HEK293 (cell line): Measurements from ENCODE around the gene TMEM167B.

Experiments used
- CTCF ChIA-PET: fragments of 350-600 bp; formaldehyde crosslinking; extraction: SDS; loops from one replicate; lab custom pipeline; 2021; ENCODE audit warnings: antibody characterized with exemption; lab: Yijun Ruan, JAX
- POLR2A ChIA-PET: fragments of 300-600 bp; formaldehyde crosslinking; extraction: SDS; loops from one replicate; lab custom pipeline; 2020; ENCODE audit warnings: antibody characterized with exemption, inconsistent platforms; lab: Yijun Ruan, JAX
- H3K27ac ChIP-seq: fragments of 200-500 bp; sonication (Bioruptor generic); 2 replicates; pipeline ENCODE4 v1.5.1; 2014; ENCODE audit warnings: low read depth, low read length, control low read depth, inconsistent platforms; ENCODE audit errors: extremely low read depth
- H3K36me3 ChIP-seq, 2 experiments: fragments of 200-500 bp in 1 of 2; sonication (Bioruptor generic) in 1 of 2; 1 replicate in 1 of 2; 2 replicates in 1 of 2; pipeline ENCODE4 v1.5.1; 2014 to 2017; ENCODE audit warnings: inconsistent platforms in 2 of 2, low read length in 2 of 2; ENCODE audit not compliant: control insufficient read depth in 2 of 2, insufficient read depth in 1 of 2
- H3K4me1 ChIP-seq: fragments of 200-500 bp; sonication (Bioruptor generic); 2 replicates; pipeline ENCODE4 v1.5.1; 2014; ENCODE audit warnings: mild to moderate bottlenecking, low read length, inconsistent platforms; ENCODE audit not compliant: control insufficient read depth, insufficient read depth
- H3K4me3 ChIP-seq: 2 replicates; pipeline ENCODE4 v1.5.1; 2011; ENCODE audit warnings: low read depth, mild to moderate bottlenecking, control low read depth, low read length, moderate library complexity
- H3K9me3 ChIP-seq: fragments of 200-500 bp; sonication (Bioruptor generic); 2 replicates; pipeline ENCODE4 v1.5.1; 2014; ENCODE audit warnings: low read depth, low read length, inconsistent platforms; ENCODE audit not compliant: control insufficient read depth, insufficient read depth
- KLF7 ChIP-seq: fragments of 450-650 bp; formaldehyde crosslinking; IDR thresholded peaks from 2 replicates; pipeline ENCODE4 v1.5.1; 2016; ENCODE audit warnings: missing biosample characterization, missing genetic modification characterization, borderline replicate concordance
- KLF9 ChIP-seq: fragments of 450-650 bp; formaldehyde crosslinking; IDR thresholded peaks from 2 replicates; pipeline ENCODE4 v1.5.1; 2016; ENCODE audit warnings: missing biosample characterization, missing genetic modification characterization, low read depth
- MYNN ChIP-seq: fragments of 450-650 bp; formaldehyde crosslinking; IDR thresholded peaks from 2 replicates; pipeline ENCODE4 v1.5.1; 2016; ENCODE audit warnings: missing biosample characterization, missing genetic modification characterization, borderline replicate concordance
- MZF1 ChIP-seq: fragments of 450-650 bp; formaldehyde crosslinking; IDR thresholded peaks from 2 replicates; pipeline ENCODE4 v1.5.1; 2017; ENCODE audit warnings: missing biosample characterization, missing genetic modification characterization, borderline replicate concordance
- ZBTB48 ChIP-seq: fragments of 450-650 bp; formaldehyde crosslinking; IDR thresholded peaks from 2 replicates; pipeline ENCODE4 v1.5.1; 2016; ENCODE audit warnings: missing biosample characterization, missing genetic modification characterization
- ZBTB49 ChIP-seq: fragments of 450-650 bp; formaldehyde crosslinking; IDR thresholded peaks from 2 replicates; pipeline ENCODE4 v1.5.1; 2016; ENCODE audit warnings: missing biosample characterization, missing genetic modification characterization, low read depth
- ZBTB8A ChIP-seq: fragments of 450-650 bp; formaldehyde crosslinking; IDR thresholded peaks from 2 replicates; pipeline ENCODE4 v1.5.1; 2016; ENCODE audit warnings: missing biosample characterization, missing genetic modification characterization
- ZEB2 ChIP-seq: fragments of 450-650 bp; formaldehyde crosslinking; IDR thresholded peaks from 2 replicates; pipeline ENCODE4 v1.5.1; 2016; ENCODE audit warnings: missing biosample characterization, missing genetic modification characterization
- ZFHX2 ChIP-seq: fragments of 450-650 bp; formaldehyde crosslinking; conservative IDR thresholded peaks from 2 replicates; pipeline ENCODE4 v1.5.1; 2016; ENCODE audit warnings: missing biosample characterization, missing genetic modification characterization
- ZNF112 ChIP-seq: fragments of 450-650 bp; formaldehyde crosslinking; IDR thresholded peaks from 2 replicates; pipeline ENCODE4 v1.5.0; 2017; ENCODE audit warnings: missing biosample characterization, missing genetic modification characterization
- ZNF16 ChIP-seq: fragments of 450-650 bp; formaldehyde crosslinking; IDR thresholded peaks from 2 replicates; pipeline ENCODE4 v1.5.1; 2016; ENCODE audit warnings: low read depth, missing biosample characterization, missing genetic modification characterization
- ZNF2 ChIP-seq: fragments of 450-650 bp; formaldehyde crosslinking; IDR thresholded peaks from 2 replicates; pipeline ENCODE4 v1.5.1; 2016; ENCODE audit warnings: missing biosample characterization, missing genetic modification characterization
- ZNF221 ChIP-seq: fragments of 450-650 bp; formaldehyde crosslinking; IDR thresholded peaks from 2 replicates; pipeline ENCODE4 v1.5.1; 2017; ENCODE audit warnings: missing biosample characterization, missing genetic modification characterization, borderline replicate concordance
- ZNF223 ChIP-seq: fragments of 450-650 bp; formaldehyde crosslinking; IDR thresholded peaks from 2 replicates; pipeline ENCODE4 v1.5.1; 2016; ENCODE audit warnings: missing biosample characterization, missing genetic modification characterization
- ZNF239 ChIP-seq: fragments of 450-650 bp; formaldehyde crosslinking; IDR thresholded peaks from 2 replicates; pipeline ENCODE4 v1.5.1; 2016; ENCODE audit warnings: missing biosample characterization, missing genetic modification characterization
- ZNF280C ChIP-seq: fragments of 450-650 bp; formaldehyde crosslinking; IDR thresholded peaks from 2 replicates; pipeline ENCODE4 v1.5.1; 2016; ENCODE audit warnings: missing biosample characterization, missing genetic modification characterization
- ZNF37A ChIP-seq: fragments of 450-650 bp; IDR thresholded peaks from 2 replicates; pipeline ENCODE4 v1.5.1; 2018; ENCODE audit warnings: missing biosample characterization, missing genetic modification characterization
- ZNF416 ChIP-seq: fragments of 450-650 bp; formaldehyde crosslinking; IDR thresholded peaks from 2 replicates; pipeline ENCODE4 v1.5.1; 2016; ENCODE audit warnings: missing biosample characterization, missing genetic modification characterization
- ZNF670 ChIP-seq: fragments of 450-650 bp; formaldehyde crosslinking; IDR thresholded peaks from 2 replicates; pipeline ENCODE4 v1.5.1; 2016; ENCODE audit warnings: missing biosample characterization, missing genetic modification characterization, low read depth
- ZNF701 ChIP-seq: fragments of 450-650 bp; formaldehyde crosslinking; IDR thresholded peaks from 2 replicates; pipeline ENCODE4 v1.5.1; 2016; ENCODE audit warnings: missing biosample characterization, missing genetic modification characterization
- ZNF707 ChIP-seq: fragments of 450-650 bp; formaldehyde crosslinking; IDR thresholded peaks from 2 replicates; pipeline ENCODE4 v1.5.1; 2016; ENCODE audit warnings: missing biosample characterization, missing genetic modification characterization
- TF ChIP-seq, protein P1 (sequence below): fragments of 450-650 bp; IDR thresholded peaks from 2 replicates; pipeline ENCODE4 v1.5.1; 2018; ENCODE audit warnings: missing biosample characterization, mild to moderate bottlenecking, missing genetic modification characterization
- TF ChIP-seq, protein P2 (sequence below): fragments of 450-650 bp; formaldehyde crosslinking; IDR thresholded peaks from 2 replicates; pipeline ENCODE4 v1.5.1; 2016; ENCODE audit warnings: missing biosample characterization, missing genetic modification characterization
- TF ChIP-seq, protein P3 (sequence below): fragments of 450-650 bp; formaldehyde crosslinking; IDR thresholded peaks from 2 replicates; pipeline ENCODE4 v1.5.1; 2016; ENCODE audit warnings: missing biosample characterization, missing genetic modification characterization

Gene TMEM167B

GRCh38 chr1:109140392-109140791 is 49.8 kb downstream of the TMEM167B start:
- H3K36me3 ChIP-seq, result no peaks in the 10 kb centered on the region
- no peak overlapping the region for H3K27ac ChIP-seq
- H3K4me3 ChIP-seq, result no peak overlapping the region
- CTCF ChIA-PET, result no interaction called here
- no peaks in the 10 kb centered on the region for H3K9me3 ChIP-seq
- POLR2A ChIA-PET, result no interaction called here
- TF ChIP-seq ZNF701 (no peak), ZBTB49 (tag by site-specific recombination) (no peak), ZNF239 (tag by site-specific recombination) (no peak), ZBTB48 (no peak), ZNF221 (no peak), ZNF2 (no peak), ZBTB8A (tag by site-specific recombination) (no peak), ZNF223 (tag by site-specific recombination) (no peak), ZNF416 (no peak)
- TF ChIP-seq, protein P1, sequence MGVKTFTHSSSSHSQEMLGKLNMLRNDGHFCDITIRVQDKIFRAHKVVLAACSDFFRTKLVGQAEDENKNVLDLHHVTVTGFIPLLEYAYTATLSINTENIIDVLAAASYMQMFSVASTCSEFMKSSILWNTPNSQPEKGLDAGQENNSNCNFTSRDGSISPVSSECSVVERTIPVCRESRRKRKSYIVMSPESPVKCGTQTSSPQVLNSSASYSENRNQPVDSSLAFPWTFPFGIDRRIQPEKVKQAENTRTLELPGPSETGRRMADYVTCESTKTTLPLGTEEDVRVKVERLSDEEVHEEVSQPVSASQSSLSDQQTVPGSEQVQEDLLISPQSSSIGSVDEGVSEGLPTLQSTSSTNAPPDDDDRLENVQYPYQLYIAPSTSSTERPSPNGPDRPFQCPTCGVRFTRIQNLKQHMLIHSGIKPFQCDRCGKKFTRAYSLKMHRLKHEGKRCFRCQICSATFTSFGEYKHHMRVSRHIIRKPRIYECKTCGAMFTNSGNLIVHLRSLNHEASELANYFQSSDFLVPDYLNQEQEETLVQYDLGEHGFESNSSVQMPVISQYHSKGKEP (tag by site-specific recombination), result no peak
- TF ChIP-seq, protein P2, sequence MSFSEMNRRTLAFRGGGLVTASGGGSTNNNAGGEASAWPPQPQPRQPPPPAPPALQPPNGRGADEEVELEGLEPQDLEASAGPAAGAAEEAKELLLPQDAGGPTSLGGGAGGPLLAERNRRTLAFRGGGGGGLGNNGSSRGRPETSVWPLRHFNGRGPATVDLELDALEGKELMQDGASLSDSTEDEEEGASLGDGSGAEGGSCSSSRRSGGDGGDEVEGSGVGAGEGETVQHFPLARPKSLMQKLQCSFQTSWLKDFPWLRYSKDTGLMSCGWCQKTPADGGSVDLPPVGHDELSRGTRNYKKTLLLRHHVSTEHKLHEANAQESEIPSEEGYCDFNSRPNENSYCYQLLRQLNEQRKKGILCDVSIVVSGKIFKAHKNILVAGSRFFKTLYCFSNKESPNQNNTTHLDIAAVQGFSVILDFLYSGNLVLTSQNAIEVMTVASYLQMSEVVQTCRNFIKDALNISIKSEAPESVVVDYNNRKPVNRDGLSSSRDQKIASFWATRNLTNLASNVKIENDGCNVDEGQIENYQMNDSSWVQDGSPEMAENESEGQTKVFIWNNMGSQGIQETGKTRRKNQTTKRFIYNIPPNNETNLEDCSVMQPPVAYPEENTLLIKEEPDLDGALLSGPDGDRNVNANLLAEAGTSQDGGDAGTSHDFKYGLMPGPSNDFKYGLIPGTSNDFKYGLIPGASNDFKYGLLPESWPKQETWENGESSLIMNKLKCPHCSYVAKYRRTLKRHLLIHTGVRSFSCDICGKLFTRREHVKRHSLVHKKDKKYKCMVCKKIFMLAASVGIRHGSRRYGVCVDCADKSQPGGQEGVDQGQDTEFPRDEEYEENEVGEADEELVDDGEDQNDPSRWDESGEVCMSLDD (tag by site-specific recombination), result no peak
- TF ChIP-seq, protein P3, sequence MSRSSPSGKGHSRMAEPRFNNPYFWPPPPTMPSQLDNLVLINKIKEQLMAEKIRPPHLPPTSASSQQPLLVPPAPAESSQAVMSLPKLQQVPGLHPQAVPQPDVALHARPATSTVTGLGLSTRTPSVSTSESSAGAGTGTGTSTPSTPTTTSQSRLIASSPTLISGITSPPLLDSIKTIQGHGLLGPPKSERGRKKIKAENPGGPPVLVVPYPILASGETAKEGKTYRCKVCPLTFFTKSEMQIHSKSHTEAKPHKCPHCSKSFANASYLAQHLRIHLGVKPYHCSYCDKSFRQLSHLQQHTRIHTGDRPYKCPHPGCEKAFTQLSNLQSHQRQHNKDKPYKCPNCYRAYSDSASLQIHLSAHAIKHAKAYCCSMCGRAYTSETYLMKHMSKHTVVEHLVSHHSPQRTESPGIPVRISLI (tag by site-specific recombination), result no peak
- H3K4me1 ChIP-seq, result no peaks in the 10 kb centered on the region

DNA sequence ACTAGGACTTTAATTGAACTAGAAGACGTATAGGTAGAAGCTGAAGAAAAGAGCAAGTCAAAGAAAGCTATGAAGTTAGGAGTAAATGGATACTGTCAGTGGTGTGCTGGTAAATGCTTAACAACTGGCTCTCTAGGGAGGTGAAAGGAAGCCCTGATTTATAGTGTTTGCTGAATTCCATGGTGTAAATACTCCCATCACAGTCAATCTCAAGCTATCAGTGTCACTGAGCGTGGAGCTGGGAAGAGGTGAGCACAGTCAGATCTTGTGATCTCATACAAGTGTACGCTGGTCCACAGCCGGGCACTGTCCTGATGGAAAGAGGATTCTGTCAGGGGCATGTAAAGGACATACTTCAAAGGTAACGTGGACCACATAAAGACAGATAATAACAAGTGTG is 51.7 kb downstream of the TMEM167B start:
- no peaks in the 10 kb centered on the region for H3K36me3 ChIP-seq
- ChIA-PET CTCF (interaction anchor here (0.6 to 0.7 kb wide), 3 partner anchors 42 to 822 kb away, joined by 3 to 4 read pairs (median 3); no protein-coding TSS in a partner anchor), POLR2A (no interaction called here)
- H3K9me3 ChIP-seq, result no peaks in the 10 kb centered on the region
- no peaks in the 10 kb centered on the region for H3K4me1 ChIP-seq
- H3K4me3 ChIP-seq, result no peak overlapping the region
- TF ChIP-seq ZNF670 (tag by site-specific recombination) (no peak), ZNF707 (no peak), ZNF112 (tag by site-specific recombination) (no peak), ZNF37A (no peak), ZNF16 (tag by site-specific recombination) (no peak), MYNN (no peak), ZEB2 (tag by site-specific recombination) (no peak), KLF7 (tag by site-specific recombination) (no peak), ZNF280C (tag by site-specific recombination) (no peak), MZF1 (tag by site-specific recombination) (no peak), ZFHX2 (no peak), KLF9 (no peak)
- no peak overlapping the region for H3K27ac ChIP-seq
